Activated naive CD4-positive, alpha-beta T cell treated with anti-CD3 and anti-CD28 coated beads for 36 hours (primary cell): Measurements from ENCODE around the gene THSD8. TPM values are rescaled to one million over a fixed set of nuclear protein-coding genes. Genes with fewer than 3 reads are reported as not detected.

Experiments
- CTCF ChIA-PET: fragments of 350-600 bp; sonication (Branson Sonifier 250); formaldehyde crosslinking; loops from one replicate; lab custom pipeline; 2021; ENCODE audit warnings: antibody characterized with exemption; lab: Charles Lee
- DNase-seq: peaks from one replicate; pipeline ENCODE4 v3.0.0-alpha.2; 2020
- H3K27ac Mint-ChIP-seq: one replicate; pipeline ENCODE4 v1.8.0; 2021; ENCODE audit warnings: mild to moderate bottlenecking, mixed read lengths
- H3K27me3 Mint-ChIP-seq: one replicate; pipeline ENCODE4 v1.8.0; 2021; ENCODE audit warnings: low read depth, mixed read lengths
- H3K36me3 Mint-ChIP-seq: one replicate; pipeline ENCODE4 v1.8.0; 2021; ENCODE audit warnings: low read depth, mixed read lengths
- H3K4me1 Mint-ChIP-seq: one replicate; pipeline ENCODE4 v1.8.0; 2021; ENCODE audit warnings: low read depth, mixed read lengths
- H3K4me3 Mint-ChIP-seq: one replicate; pipeline ENCODE4 v1.8.0; 2021; ENCODE audit warnings: mild to moderate bottlenecking, moderate library complexity, mixed read lengths
- H3K9me3 Mint-ChIP-seq: one replicate; pipeline ENCODE4 v1.8.0; 2021; ENCODE audit warnings: mixed read lengths
- intact Hi-C: fragments of 100-400 bp; cut with micrococcal nuclease; formaldehyde crosslinking; loops from one replicate; pipeline ENCODE4 v1.15.1; 2023
- total RNA-seq, 2 experiments: library from RNA; stranded (reverse); gene quantifications; one replicate each; pipeline ENCODE4 v1.2.3, GENCODE V29; 2021

Gene THSD8
- total RNA-seq, 2 experiments from 2014 or later: 41.4 to 43.2 TPM

DNA sequence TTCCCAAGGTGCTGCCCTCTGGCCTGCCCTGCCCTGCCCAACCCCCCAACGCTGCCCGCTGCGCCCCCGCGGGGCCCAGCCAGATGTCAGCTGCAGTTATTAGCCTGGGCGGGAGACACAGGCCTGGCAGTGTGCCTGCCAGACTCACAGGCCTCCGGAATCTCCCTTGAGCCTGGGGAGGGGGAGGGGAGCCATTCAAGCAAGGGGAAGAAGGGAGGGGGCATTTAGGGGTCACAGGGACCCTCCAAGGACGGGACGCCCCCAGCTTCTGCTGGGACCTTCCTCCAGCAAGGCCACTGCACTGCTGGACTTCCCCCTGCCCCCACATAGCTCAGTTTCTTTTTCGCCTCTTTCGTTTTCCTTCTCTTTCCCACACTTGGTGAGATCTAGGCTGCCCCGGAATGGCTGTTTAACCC is 13.2 kb upstream of the THSD8 start:
- CTCF ChIA-PET: interaction anchor here (4.5 kb wide), 1 partner anchor 11 kb away, joined by 36 read pairs; no protein-coding TSS in a partner anchor
- peak overlapping the region; percentile 95 for H3K27ac Mint-ChIP-seq
- no peaks in the 10 kb centered on the region for H3K27me3 Mint-ChIP-seq
- H3K4me3 Mint-ChIP-seq: peak overlapping the region; percentile 84
- peaks cover 15% of the 10 kb centered on the region for H3K4me1 Mint-ChIP-seq
- no peaks in the 10 kb centered on the region for H3K9me3 Mint-ChIP-seq
- intact Hi-C loops: loop anchor here (2.0 to 10.0 kb wide), 2 partner anchors 456 to 1056 kb away; partner anchors contain the start of gene ZNF563
- peaks cover 14% of the 10 kb centered on the region for H3K36me3 Mint-ChIP-seq
- DNase-seq: peak; percentile 69

DNA sequence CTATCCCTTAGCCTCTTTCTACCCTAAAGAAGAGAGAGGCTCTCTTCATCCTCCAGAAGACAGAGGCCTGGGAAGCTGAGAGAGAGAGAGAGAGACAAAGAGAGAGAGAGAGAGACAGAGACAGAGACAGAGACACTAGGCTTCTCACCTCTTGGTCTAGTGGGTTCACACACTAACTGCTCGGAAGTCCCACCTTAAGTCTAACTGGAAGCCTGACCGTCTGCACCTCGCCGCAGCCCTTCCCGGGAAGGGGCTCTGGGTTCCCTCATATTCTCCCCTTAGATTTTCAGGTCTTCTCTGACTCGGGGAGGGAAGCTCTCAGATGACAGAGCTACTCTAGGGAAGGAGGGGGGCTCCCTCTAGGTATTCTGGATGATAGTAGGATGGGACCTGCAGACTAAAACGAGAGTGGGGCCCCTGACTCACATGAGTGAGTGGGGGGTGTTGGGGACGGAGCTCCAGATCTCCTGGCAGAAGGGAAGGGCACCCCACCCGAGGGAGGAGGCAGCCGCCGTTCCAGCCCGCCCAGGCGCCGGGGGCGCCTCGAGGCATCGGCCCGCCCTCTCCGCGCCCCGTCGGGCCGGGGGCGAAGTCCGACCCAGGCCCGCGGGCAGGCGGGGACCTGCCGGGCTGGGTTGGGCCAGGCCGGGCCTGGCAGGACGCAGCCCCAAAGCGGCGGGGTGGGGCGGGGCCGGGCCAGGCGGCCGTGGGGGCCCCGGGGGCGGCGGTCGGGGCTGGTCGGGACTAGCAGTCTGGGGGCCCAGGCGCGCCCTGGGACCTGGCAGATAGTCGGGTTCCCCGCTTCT is 12.6 kb upstream of the THSD8 start:
- no peaks in the 10 kb centered on the region for H3K9me3 Mint-ChIP-seq
- intact Hi-C loops: loop anchor here (2.0 to 10.0 kb wide), 2 partner anchors 456 to 1056 kb away; partner anchors contain the start of gene ZNF563
- H3K4me3 Mint-ChIP-seq: peak overlapping the region; percentile 97
- CTCF ChIA-PET: interaction anchor here (4.5 kb wide), 1 partner anchor 12 kb away, joined by 36 read pairs; no protein-coding TSS in a partner anchor
- H3K27me3 Mint-ChIP-seq: no peaks in the 10 kb centered on the region
- DNase-seq: peak; percentile 51
- peak overlapping the region; percentile 95 for H3K27ac Mint-ChIP-seq
- peaks cover 17% of the 10 kb centered on the region for H3K4me1 Mint-ChIP-seq
- H3K36me3 Mint-ChIP-seq: peaks cover 14% of the 10 kb centered on the region

DNA sequence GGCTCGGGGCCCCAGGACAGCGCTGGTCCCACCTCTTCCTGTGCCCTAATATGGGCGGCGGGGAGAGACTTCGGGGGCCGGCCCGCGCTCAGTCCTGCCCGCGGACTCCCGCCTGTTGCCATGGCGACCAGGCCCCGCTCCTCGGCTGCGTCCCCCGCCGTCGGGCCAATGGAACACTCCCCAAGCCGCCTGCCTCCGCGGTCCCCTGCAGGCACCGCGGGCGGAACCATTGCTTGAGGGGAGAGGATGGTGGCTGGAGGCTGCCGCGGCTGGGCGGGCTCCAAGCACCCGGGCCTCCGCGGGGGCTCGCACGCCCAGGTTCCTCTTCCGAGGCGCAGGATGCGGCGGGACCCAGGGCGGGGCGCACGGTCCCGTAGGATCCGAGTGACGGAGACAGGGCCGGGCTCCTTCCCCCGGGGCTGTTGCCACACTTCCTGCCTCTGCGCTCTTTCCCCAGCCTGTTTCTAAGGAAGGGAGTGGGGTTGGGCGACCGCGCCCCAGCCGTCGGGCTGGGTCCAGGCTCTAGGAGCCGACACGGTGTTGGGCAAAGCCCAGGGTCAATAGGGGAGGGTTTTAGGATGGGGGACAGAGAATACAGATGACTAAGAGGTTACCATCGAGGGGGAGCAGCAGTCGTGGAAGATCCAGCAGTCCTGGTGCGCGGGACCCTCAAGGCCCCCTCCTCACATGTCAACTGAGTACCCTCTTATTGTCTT is 11.8 kb upstream of the THSD8 start:
- CTCF ChIA-PET: interaction anchor here (0.9 to 13.8 kb wide), 3 partner anchors 12 to 25 kb away, joined by 4 to 303 read pairs (median 36); partner anchors contain the start of gene HOOK2
- Mint-ChIP-seq H3K4me1 (peaks cover 25% of the 10 kb centered on the region), H3K4me3 (peak overlapping the region; percentile 97), H3K9me3 (no peaks in the 10 kb centered on the region), H3K36me3 (peaks cover 14% of the 10 kb centered on the region), H3K27ac (peak overlapping the region; percentile 96), H3K27me3 (no peaks in the 10 kb centered on the region)
- DNase-seq: peak; percentile 97
- intact Hi-C loops: loop anchor here (2.0 to 10.0 kb wide), 4 partner anchors 149 to 1055 kb away; partner anchors contain the start of genes CALR and ZNF563

DNA sequence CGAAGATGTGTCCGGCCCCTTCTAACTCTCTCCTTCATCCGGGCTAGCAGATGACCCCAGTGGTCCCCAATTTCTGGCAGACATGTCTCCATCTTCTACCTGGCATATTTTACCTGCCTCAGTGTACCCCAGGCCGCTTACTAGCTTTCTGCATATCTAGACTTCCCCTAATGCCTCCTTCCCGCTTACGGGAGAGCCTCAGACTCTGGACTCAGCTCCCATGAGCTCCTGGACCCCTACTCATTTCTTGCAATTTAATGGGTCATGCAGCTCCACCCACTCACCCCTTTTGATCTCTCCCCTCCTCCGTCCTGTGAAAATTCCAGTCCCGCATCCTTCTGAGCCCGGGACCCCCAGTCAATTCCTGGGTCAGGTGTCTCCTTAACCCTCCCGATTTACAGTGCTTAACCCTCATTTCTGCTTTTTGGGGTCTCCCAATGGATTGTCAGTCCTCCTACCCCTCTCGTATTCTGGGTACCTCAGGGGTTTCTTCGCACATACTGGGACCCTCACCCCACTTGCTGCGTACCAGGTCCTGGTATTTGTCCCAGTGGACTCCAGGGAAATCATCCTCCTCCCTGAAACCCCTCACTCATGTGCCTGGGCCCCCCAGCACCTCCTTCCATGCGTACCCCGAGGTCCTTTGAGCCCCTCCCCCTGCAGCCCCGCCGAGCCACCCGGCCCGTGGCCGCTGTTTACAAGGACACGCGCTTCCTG is 11.1 kb upstream of the THSD8 start:
- Mint-ChIP-seq H3K9me3 (no peaks in the 10 kb centered on the region), H3K4me1 (peaks cover 29% of the 10 kb centered on the region), H3K4me3 (peak overlapping the region; percentile 97), H3K36me3 (peaks cover 14% of the 10 kb centered on the region), H3K27ac (peak overlapping the region; percentile 96), H3K27me3 (no peaks in the 10 kb centered on the region)
- CTCF ChIA-PET: interaction anchor here (0.9 to 13.8 kb wide), 3 partner anchors 8 to 26 kb away, joined by 4 to 303 read pairs (median 40); partner anchors contain the start of gene HOOK2
- intact Hi-C loops: loop anchor here (1.0 to 2.0 kb wide), 4 partner anchors 8 to 366 kb away; partner anchors contain the start of genes CALR and PRDX2
- DNase-seq: no peak

DNA sequence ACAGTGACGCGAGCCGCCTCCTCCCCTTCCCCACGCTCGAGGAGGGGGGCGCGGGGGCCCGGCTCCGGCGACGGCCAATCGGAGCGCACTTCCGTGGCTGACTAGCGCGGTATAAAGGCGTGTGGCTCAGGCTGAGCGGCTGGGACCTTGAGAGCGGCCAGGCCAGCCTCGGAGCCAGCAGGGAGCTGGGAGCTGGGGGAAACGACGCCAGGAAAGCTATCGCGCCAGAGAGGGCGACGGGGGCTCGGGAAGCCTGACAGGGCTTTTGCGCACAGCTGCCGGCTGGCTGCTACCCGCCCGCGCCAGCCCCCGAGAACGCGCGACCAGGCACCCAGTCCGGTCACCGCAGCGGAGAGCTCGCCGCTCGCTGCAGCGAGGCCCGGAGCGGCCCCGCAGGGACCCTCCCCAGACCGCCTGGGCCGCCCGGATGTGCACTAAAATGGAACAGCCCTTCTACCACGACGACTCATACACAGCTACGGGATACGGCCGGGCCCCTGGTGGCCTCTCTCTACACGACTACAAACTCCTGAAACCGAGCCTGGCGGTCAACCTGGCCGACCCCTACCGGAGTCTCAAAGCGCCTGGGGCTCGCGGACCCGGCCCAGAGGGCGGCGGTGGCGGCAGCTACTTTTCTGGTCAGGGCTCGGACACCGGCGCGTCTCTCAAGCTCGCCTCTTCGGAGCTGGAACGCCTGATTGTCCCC is 10.4 kb upstream of the THSD8 start, which contains the start of gene JUNB:
JUNB (plus strand) TSS at position 142 of the 706 bp plus-strand sequence; CDS start at position 428, 286 bp downstream.
- CTCF ChIA-PET: interaction anchor here (1.0 to 13.8 kb wide), 5 partner anchors 9 to 120 kb away, joined by 3 to 303 read pairs (median 13); partner anchors contain the start of gene HOOK2
- Mint-ChIP-seq H3K36me3 (peaks cover 14% of the 10 kb centered on the region), H3K9me3 (no peaks in the 10 kb centered on the region), H3K4me3 (peak within 1 kb of the TSS; percentile 97), H3K27me3 (no peaks in the 10 kb centered on the region), H3K27ac (peak within 1 kb of the TSS; percentile 96), H3K4me1 (peaks cover 34% of the 10 kb centered on the region)
- DNase-seq: peak; percentile 96
- intact Hi-C loops: loop anchor here (1.0 to 2.0 kb wide), 4 partner anchors 9 to 365 kb away; partner anchors contain the start of genes CALR and PRDX2

DNA sequence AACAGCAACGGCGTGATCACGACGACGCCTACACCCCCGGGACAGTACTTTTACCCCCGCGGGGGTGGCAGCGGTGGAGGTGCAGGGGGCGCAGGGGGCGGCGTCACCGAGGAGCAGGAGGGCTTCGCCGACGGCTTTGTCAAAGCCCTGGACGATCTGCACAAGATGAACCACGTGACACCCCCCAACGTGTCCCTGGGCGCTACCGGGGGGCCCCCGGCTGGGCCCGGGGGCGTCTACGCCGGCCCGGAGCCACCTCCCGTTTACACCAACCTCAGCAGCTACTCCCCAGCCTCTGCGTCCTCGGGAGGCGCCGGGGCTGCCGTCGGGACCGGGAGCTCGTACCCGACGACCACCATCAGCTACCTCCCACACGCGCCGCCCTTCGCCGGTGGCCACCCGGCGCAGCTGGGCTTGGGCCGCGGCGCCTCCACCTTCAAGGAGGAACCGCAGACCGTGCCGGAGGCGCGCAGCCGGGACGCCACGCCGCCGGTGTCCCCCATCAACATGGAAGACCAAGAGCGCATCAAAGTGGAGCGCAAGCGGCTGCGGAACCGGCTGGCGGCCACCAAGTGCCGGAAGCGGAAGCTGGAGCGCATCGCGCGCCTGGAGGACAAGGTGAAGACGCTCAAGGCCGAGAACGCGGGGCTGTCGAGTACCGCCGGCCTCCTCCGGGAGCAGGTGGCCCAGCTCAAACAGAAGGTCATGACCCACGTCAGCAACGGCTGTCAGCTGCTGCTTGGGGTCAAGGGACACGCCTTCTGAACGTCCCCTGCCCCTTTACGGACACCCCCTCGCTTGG is 9.6 kb upstream of the THSD8 start:
- H3K36me3 Mint-ChIP-seq: peaks cover 16% of the 10 kb centered on the region
- peak overlapping the region; percentile 96 for H3K27ac Mint-ChIP-seq
- DNase-seq: peak; percentile 80
- no peaks in the 10 kb centered on the region for H3K27me3 Mint-ChIP-seq
- H3K9me3 Mint-ChIP-seq: no peaks in the 10 kb centered on the region
- H3K4me3 Mint-ChIP-seq: peak overlapping the region; percentile 97
- intact Hi-C loops: no loop called here
- peaks cover 35% of the 10 kb centered on the region for H3K4me1 Mint-ChIP-seq
- CTCF ChIA-PET: interaction anchor here (1.0 to 13.8 kb wide), 5 partner anchors 10 to 121 kb away, joined by 3 to 303 read pairs (median 13); partner anchors contain the start of gene HOOK2

- Mint-ChIP-seq H3K27ac (peak overlapping the region; percentile 96), H3K9me3 (no peaks in the 10 kb centered on the region), H3K4me3 (peak overlapping the region; percentile 97), H3K36me3 (peaks cover 16% of the 10 kb centered on the region), H3K27me3 (no peaks in the 10 kb centered on the region), H3K4me1 (peaks cover 35% of the 10 kb centered on the region)
- CTCF ChIA-PET: interaction anchor here (1.3 to 13.8 kb wide), 4 partner anchors 10 to 55 kb away, joined by 3 to 303 read pairs (median 26); partner anchors contain the start of gene HOOK2
- no peak for DNase-seq
- intact Hi-C loops: loop anchor here (1.0 kb wide), 2 partner anchors 59 to 112 kb away; partner anchors contain the start of genes DHPS and TRIR
Observed at GRCh38 chr19:12792853-12793289, 9.0 kb upstream of the THSD8 start.

GRCh38 chr19:12793290-12794195 is 8.3 kb upstream of the THSD8 start:
- DNase-seq: peak; percentile 93
- Mint-ChIP-seq H3K4me3 (peak overlapping the region; percentile 97), H3K27me3 (no peaks in the 10 kb centered on the region), H3K4me1 (peaks cover 31% of the 10 kb centered on the region), H3K9me3 (no peaks in the 10 kb centered on the region), H3K27ac (peak overlapping the region; percentile 96), H3K36me3 (peaks cover 16% of the 10 kb centered on the region)
- intact Hi-C loops: loop anchor here (1.0 kb wide), 2 partner anchors 59 to 112 kb away; partner anchors contain the start of genes DHPS and TRIR
- CTCF ChIA-PET: interaction anchor here (1.3 to 13.8 kb wide), 5 partner anchors 11 to 54 kb away, joined by 3 to 341 read pairs (median 40); partner anchors contain the start of gene HOOK2

DNA sequence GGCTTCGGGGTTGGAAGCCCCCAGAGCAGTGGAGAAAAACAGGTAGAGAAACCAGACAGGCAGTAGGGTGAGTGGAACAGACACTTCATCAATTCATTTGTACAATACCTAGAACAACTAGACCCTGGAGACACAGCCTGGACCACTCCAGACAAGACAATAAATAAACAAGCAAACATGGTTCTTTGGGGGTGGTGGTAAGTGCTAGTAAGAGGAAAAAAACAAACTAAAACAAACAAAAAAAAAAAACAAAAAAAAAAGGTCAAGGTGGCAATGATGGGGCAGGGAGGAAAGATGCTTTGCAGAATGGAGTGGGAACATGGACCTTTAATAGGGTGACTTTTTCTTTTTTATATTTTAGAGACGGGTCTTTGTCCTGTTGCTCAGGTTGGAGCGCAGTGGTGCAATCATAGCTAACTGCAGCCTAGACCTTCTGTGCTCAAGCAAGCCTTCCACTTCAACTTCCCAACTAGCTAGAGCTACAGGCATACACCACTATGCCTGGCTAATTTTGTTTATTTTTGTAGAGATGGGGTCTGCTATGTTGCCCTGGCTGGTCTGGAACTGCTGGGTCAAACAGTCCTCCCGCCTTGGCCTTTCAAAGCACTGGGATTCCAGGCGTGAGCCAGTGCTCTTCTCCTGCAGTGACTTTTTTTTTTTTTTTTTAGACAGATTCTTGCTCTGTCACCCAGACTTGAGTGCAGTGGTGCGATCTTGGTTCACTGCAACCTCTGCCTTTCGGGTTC is 7.5 kb upstream of the THSD8 start:
- no peak for DNase-seq
- H3K4me3 Mint-ChIP-seq: peak overlapping the region; percentile 81
- H3K27ac Mint-ChIP-seq: peak overlapping the region; percentile 95
- CTCF ChIA-PET: interaction anchor here (0.6 to 13.8 kb wide), 7 partner anchors 12 to 300 kb away, joined by 3 to 341 read pairs (median 17); partner anchors contain the start of genes HOOK2 and TRIR
- H3K27me3 Mint-ChIP-seq: no peaks in the 10 kb centered on the region
- intact Hi-C loops: no loop called here
- H3K9me3 Mint-ChIP-seq: no peaks in the 10 kb centered on the region
- H3K36me3 Mint-ChIP-seq: peaks cover 18% of the 10 kb centered on the region
- H3K4me1 Mint-ChIP-seq: peaks cover 24% of the 10 kb centered on the region
